ENCODE measurements around the gene LGALS8.

LGALS8 gene

GRCh38 chr1:236494082-236494481 lies 29.7 kb upstream of the LGALS8 start:
- Histone ChIP-seq H3K9ac (ENCODE audit: low read depth, low read length, poor library complexity, severe bottlenecking) (no peak overlapping the region), H2AFZ (ENCODE audit: low read length) (no peak overlapping the region), H3F3A (ENCODE audit: low read depth) (no peaks in the 10 kb centered on the region), H3K4me2 (ENCODE audit: low read depth, low read length, poor library complexity, severe bottlenecking) (no peak overlapping the region), H3K27me3 (ENCODE audit: insufficient read depth, low read length, poor library complexity, severe bottlenecking) (no peaks in the 10 kb centered on the region), H3K79me2 (ENCODE audit: insufficient read depth, low read length) (no peaks in the 10 kb centered on the region), H3K4me1 (ENCODE audit: insufficient read depth, low read length, poor library complexity, severe bottlenecking) (no peaks in the 10 kb centered on the region), H3K36me3 (ENCODE audit: insufficient read depth, low read length) (no peaks in the 10 kb centered on the region), H3K4me3 (ENCODE audit: low read length, poor library complexity, severe bottlenecking) (no peak overlapping the region), H3K9me2 (replicated peaks; ENCODE audit: low read depth, low read length) (no peaks in the 10 kb centered on the region), H4K20me1 (ENCODE audit: insufficient read depth, low read length, poor library complexity, severe bottlenecking) (no peaks in the 10 kb centered on the region), H3K9me3 (ENCODE audit: insufficient read depth, low read depth, low read length) (no peaks in the 10 kb centered on the region)
- TF ChIP-seq EZH2phosphoT487 (IDR thresholded peaks at IDR 0.05; ENCODE audit: borderline replicate concordance) (no peak), CTCF (conservative IDR thresholded peaks at IDR 0.05; ENCODE audit: low read length) (no peak)

GRCh38 chr1:236494586-236495466 lies 29.0 kb upstream of the LGALS8 start:
- no peaks in the 10 kb centered on the region for H3K36me3 ChIP-seq (ENCODE audit: insufficient read depth, low read length)
- H3K4me3 ChIP-seq (ENCODE audit: low read length, poor library complexity, severe bottlenecking) = no peak overlapping the region
- H3K9ac ChIP-seq (ENCODE audit: low read depth, low read length, poor library complexity, severe bottlenecking) = no peak overlapping the region
- no peak overlapping the region for H2AFZ ChIP-seq (ENCODE audit: low read length)
- no peaks in the 10 kb centered on the region for H3K9me3 ChIP-seq (ENCODE audit: insufficient read depth, low read depth, low read length)
- no peaks in the 10 kb centered on the region for H3K9me2 ChIP-seq (replicated peaks; ENCODE audit: low read depth, low read length)
- H3K4me2 ChIP-seq (ENCODE audit: low read depth, low read length, poor library complexity, severe bottlenecking) = no peak overlapping the region
- H3K27me3 ChIP-seq (ENCODE audit: insufficient read depth, low read length, poor library complexity, severe bottlenecking) = no peaks in the 10 kb centered on the region
- no peaks in the 10 kb centered on the region for H3F3A ChIP-seq (ENCODE audit: low read depth)
- TF ChIP-seq EZH2phosphoT487 (IDR thresholded peaks at IDR 0.05; ENCODE audit: borderline replicate concordance) = no peak
- no peak for TF ChIP-seq CTCF (conservative IDR thresholded peaks at IDR 0.05; ENCODE audit: low read length)
- no peaks in the 10 kb centered on the region for H4K20me1 ChIP-seq (ENCODE audit: insufficient read depth, low read length, poor library complexity, severe bottlenecking)
- no peaks in the 10 kb centered on the region for H3K4me1 ChIP-seq (ENCODE audit: insufficient read depth, low read length, poor library complexity, severe bottlenecking)
- H3K79me2 ChIP-seq (ENCODE audit: insufficient read depth, low read length) = no peaks in the 10 kb centered on the region

GRCh38 chr1:236495467-236496112 lies 28.2 kb upstream of the LGALS8 start:
- TF ChIP-seq EZH2phosphoT487 (IDR thresholded peaks at IDR 0.05; ENCODE audit: borderline replicate concordance) = no peak
- TF ChIP-seq CTCF (conservative IDR thresholded peaks at IDR 0.05; ENCODE audit: low read length) = no peak
- Histone ChIP-seq H4K20me1 (ENCODE audit: insufficient read depth, low read length, poor library complexity, severe bottlenecking) (no peaks in the 10 kb centered on the region), H3K4me3 (ENCODE audit: low read length, poor library complexity, severe bottlenecking) (no peak overlapping the region), H3K36me3 (ENCODE audit: insufficient read depth, low read length) (no peaks in the 10 kb centered on the region), H2AFZ (ENCODE audit: low read length) (no peak overlapping the region), H3K4me2 (ENCODE audit: low read depth, low read length, poor library complexity, severe bottlenecking) (no peak overlapping the region), H3K79me2 (ENCODE audit: insufficient read depth, low read length) (no peaks in the 10 kb centered on the region), H3K4me1 (ENCODE audit: insufficient read depth, low read length, poor library complexity, severe bottlenecking) (no peaks in the 10 kb centered on the region), H3K9me2 (replicated peaks; ENCODE audit: low read depth, low read length) (no peaks in the 10 kb centered on the region), H3K27me3 (ENCODE audit: insufficient read depth, low read length, poor library complexity, severe bottlenecking) (no peaks in the 10 kb centered on the region), H3K9me3 (ENCODE audit: insufficient read depth, low read depth, low read length) (no peaks in the 10 kb centered on the region), H3K9ac (ENCODE audit: low read depth, low read length, poor library complexity, severe bottlenecking) (no peak overlapping the region), H3F3A (ENCODE audit: low read depth) (no peaks in the 10 kb centered on the region)

Data from Loucy (cell line).